Thyroid gland (tissue), 4 donors: ENCODE measurements around the gene RIPOR2. TPM values are rescaled to one million over a fixed set of nuclear protein-coding genes. Genes with fewer than 3 reads are reported as not detected.

ENCODE experiments used
- DNase-seq, 2 donors: peaks; one replicate each; pipeline ENCODE4 v3.0.0-alpha.2; 2019
- H3K27ac ChIP-seq, 3 donors: fragments of 200-600 bp; sonication (generic); 1 replicate in 2 of 3; 2 replicates in 1 of 3; pipeline ENCODE4 v1.5.1; 2016 to 2019; ENCODE audit warnings: mild to moderate bottlenecking in 1 of 3, moderate library complexity in 1 of 3
- H3K27me3 ChIP-seq: fragments of 200-600 bp; sonication (generic); one replicate; pipeline ENCODE4 v1.5.1; 2019
- H3K36me3 ChIP-seq, 2 donors: fragments of 200-600 bp; sonication (generic); one replicate each; pipeline ENCODE4 v1.5.1; 2016 to 2019
- H3K4me1 ChIP-seq, 2 donors: fragments of 200-600 bp; sonication (generic); one replicate each; pipeline ENCODE4 v1.5.1; 2017 to 2019
- H3K4me3 ChIP-seq, 3 donors: fragments of 200-600 bp; sonication (generic); replicated peaks in 1 of 3; 1 replicate in 2 of 3; 2 replicates in 1 of 3; pipeline ENCODE4 v1.5.1; 2016; ENCODE audit warnings: mild to moderate bottlenecking in 1 of 3
- H3K9me3 ChIP-seq: fragments of 200-600 bp; sonication (generic); one replicate; pipeline ENCODE4 v1.5.1; 2017
- CTCF ChIP-seq, 6 experiments: fragments of 200-600 bp in 3 of 6; fragments of 450-650 bp in 3 of 6; sonication (generic) in 3 of 6; IDR thresholded peaks; one replicate each; pipeline ENCODE4 v1.5.1; 2016 to 2019; ENCODE audit warnings: antibody characterized with exemption in 6 of 6, mild to moderate bottlenecking in 2 of 6, inconsistent platforms in 1 of 6, moderate library complexity in 1 of 6
- POLR2A ChIP-seq, 2 donors: fragments of 450-650 bp; IDR thresholded peaks; one replicate each; pipeline ENCODE4 v1.6.1; 2017; ENCODE audit warnings: antibody characterized with exemption in 2 of 2, mild to moderate bottlenecking in 2 of 2, moderate library complexity in 1 of 2
- WGBS, 2 donors: methylation state at CpG; one replicate each; pipeline ENCODE4 v1.1.5; 2017; 5-methylcytosine and 5-hydroxymethylcytosine counted together
- intact Hi-C: fragments of 100-400 bp; cut with DNase I; formaldehyde crosslinking; loops from one replicate; pipeline ENCODE4 v1.15.1; 2023
- total RNA-seq, 4 donors: library from RNA; depleted of rRNA; stranded (reverse); fragments of >200 nt; gene quantifications; one replicate each; pipeline ENCODE4 v1.2.3, GENCODE V29; 2016

RIPOR2 gene
- total RNA-seq, 4 donors from 2014 or later, result 3.1 to 13.0 (median 8.4) TPM

- intact Hi-C loops, result loop anchor here (5.0 to 10.0 kb wide), 2 partner anchors 135 to 213 kb away; no protein-coding TSS in a partner anchor
- Histone ChIP-seq H3K4me3 (no peak overlapping the region), H3K9me3 (no peaks in the 10 kb centered on the region), H3K36me3 (no peaks in the 10 kb centered on the region), H3K27ac (no peak overlapping the region), H3K4me1 (peaks cover 23 to 45% of the 10 kb centered on the region in 2 donors), H3K27me3 (no peaks in the 10 kb centered on the region)
- WGBS, 2 donors, result 58 to 72% methylated on average over 6 of the region's 6 CpGs
- no peak for DNase-seq
- TF ChIP-seq POLR2A (IDR thresholded peaks at IDR 0.05) (no peak), CTCF (IDR thresholded peaks at IDR 0.05) (no peak)
These were observed 76.1 kb downstream of the RIPOR2 start for GRCh38 chr6:24859608-24860200.

- 90 to 94% methylated on average over 5 of the region's 5 CpGs for WGBS, 2 donors
- H3K4me1 ChIP-seq, result peaks cover 23 to 45% of the 10 kb centered on the region in 2 donors
- H3K27ac ChIP-seq, result no peak overlapping the region
These were observed 76.6 kb downstream of the RIPOR2 start for GRCh38 chr6:24859132-24859531.

GRCh38 chr6:24858177-24858653 is 77.5 kb downstream of the RIPOR2 start:
- DNase-seq, result peak; percentile 21 to 26
- Histone ChIP-seq H3K27me3 (no peaks in the 10 kb centered on the region), H3K4me3 (no peak overlapping the region), H3K4me1 (peaks cover 23 to 45% of the 10 kb centered on the region in 2 donors), H3K27ac (peak overlapping the region in 2 of 3 donors; percentile 10 to 38), H3K36me3 (no peaks in the 10 kb centered on the region), H3K9me3 (no peaks in the 10 kb centered on the region)
- intact Hi-C loops, result loop anchor here (5.0 to 10.0 kb wide), 2 partner anchors 137 to 214 kb away; no protein-coding TSS in a partner anchor
- WGBS, 2 donors, result 43 to 48% methylated on average over 1 of the region's 1 CpG
- TF ChIP-seq POLR2A (IDR thresholded peaks at IDR 0.05), result no peak
- TF ChIP-seq CTCF (IDR thresholded peaks at IDR 0.05), result no peak

More at GRCh38 chr6:24859132-24859531, 76.6 kb downstream of the RIPOR2 start:
- no peak overlapping the region for H3K4me3 ChIP-seq
- H3K36me3 ChIP-seq, result no peaks in the 10 kb centered on the region
- no peaks in the 10 kb centered on the region for H3K27me3 ChIP-seq
- TF ChIP-seq CTCF (IDR thresholded peaks at IDR 0.05) (no peak), POLR2A (IDR thresholded peaks at IDR 0.05) (no peak)
- H3K9me3 ChIP-seq, result no peaks in the 10 kb centered on the region
- intact Hi-C loops, result loop anchor here (5.0 to 10.0 kb wide), 2 partner anchors 136 to 213 kb away; no protein-coding TSS in a partner anchor
- DNase-seq, result no peak

DNA sequence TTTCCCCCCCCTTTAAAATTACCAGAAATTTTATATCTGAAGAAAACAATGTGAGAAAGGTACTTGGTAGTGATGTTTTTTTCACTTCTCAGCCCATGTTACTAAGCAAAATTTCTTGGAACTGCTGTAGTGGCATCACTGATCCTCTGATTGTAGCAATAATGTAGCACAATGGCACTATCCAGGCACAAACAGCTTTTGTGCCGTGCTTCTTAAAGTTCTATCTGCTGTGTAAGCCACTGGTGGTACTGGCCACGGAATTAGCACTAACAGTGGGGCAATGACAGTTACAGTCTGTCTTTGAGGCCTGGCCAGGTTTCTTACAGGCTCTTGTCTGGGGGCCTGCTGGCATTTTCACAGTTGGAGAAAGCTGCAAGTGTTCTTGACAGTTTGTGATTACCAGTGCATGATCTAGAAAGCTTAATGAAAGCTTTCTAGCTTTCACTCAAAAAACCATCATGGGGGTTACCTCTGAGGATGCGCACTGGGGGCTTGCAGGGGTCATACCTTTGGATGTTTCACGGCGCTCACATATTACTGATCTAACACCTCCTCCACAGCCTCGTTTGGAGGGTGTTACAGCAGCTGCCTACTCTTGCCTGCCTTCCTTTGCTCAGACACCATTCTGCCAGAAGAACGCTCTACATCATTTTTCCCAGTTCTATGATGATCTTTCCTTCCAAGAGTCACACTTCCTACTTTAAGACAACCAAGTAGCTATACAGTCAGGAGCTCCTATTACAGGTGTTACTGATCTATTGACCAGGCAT is 78.7 kb downstream of the RIPOR2 start:
- H3K4me3 ChIP-seq, result no peak overlapping the region
- 57 to 63% methylated on average over 7 of the region's 7 CpGs for WGBS, 2 donors
- no peaks in the 10 kb centered on the region for H3K9me3 ChIP-seq
- H3K36me3 ChIP-seq, result no peaks in the 10 kb centered on the region
- no peaks in the 10 kb centered on the region for H3K27me3 ChIP-seq
- intact Hi-C loops, result loop anchor here (5.0 to 10.0 kb wide), 2 partner anchors 138 to 215 kb away; no protein-coding TSS in a partner anchor
- peaks cover 23 to 45% of the 10 kb centered on the region in 2 donors for H3K4me1 ChIP-seq
- peak; percentile 66 to 67 for DNase-seq
- peak overlapping the region in 2 of 3 donors; percentile 14 to 38 for H3K27ac ChIP-seq
- no peak for TF ChIP-seq POLR2A (IDR thresholded peaks at IDR 0.05)
- TF ChIP-seq CTCF (IDR thresholded peaks at IDR 0.05), result no peak
